Dermis lymphatic vessel endothelial cell (primary cell): ENCODE data around the gene SKP1. TPM values are rescaled to one million over a fixed set of nuclear protein-coding genes. Genes with fewer than 3 reads are reported as not detected.

Experiments used
- total RNA-seq: library from RNA; depleted of rRNA; stranded (reverse); fragments of >200 nt; gene quantifications from 2 replicates; pipeline ENCODE4 v1.2.1, GENCODE V29; 2014

The SKP1 gene
- total RNA-seq, result 166 and 255 TPM in 2 replicates

GRCh38 chr5:134176511-134177368 is at the start of gene SKP1:
Gene SKP1, minus strand, starts transcription at chr5:134176950. Its CDS starts 2,928 bp downstream, at chr5:134174022.

GRCh38 chr5:134225780-134226440 is 49.2 kb upstream of the SKP1 start, which contains the start of gene PPP2CA:
Gene PPP2CA, minus strand, starts transcription at chr5:134226073. Its CDS starts 212 bp downstream, at chr5:134225861.

GRCh38 chr5:134113902-134114875 is 62.6 kb downstream of the SKP1 start, which contains the start of gene TCF7:
Gene TCF7, plus strand, starts transcription at chr5:134114681. Its CDS starts 226 bp downstream, at chr5:134114907.

Other genes starting within 250 kb of the SKP1 start
- 24.9 and 29.6 TPM in 2 replicates for gene C5orf15, start 208.3 kb downstream of the SKP1 start, total RNA-seq
- gene VDAC1, start 172.0 kb downstream of the SKP1 start, total RNA-seq, result 182 and 284 TPM in 2 replicates
- 0.09 and 0.11 TPM in 2 replicates for gene TCF7, start 62.3 kb downstream of the SKP1 start, total RNA-seq
- gene PPP2CA, start 49.1 kb upstream of the SKP1 start, total RNA-seq, result 53.3 and 59.3 TPM in 2 replicates
- gene CDKL3, start 190.2 kb upstream of the SKP1 start, total RNA-seq, result 0.22 and 0.69 TPM in 2 replicates
- 16.6 and 27.0 TPM in 2 replicates for gene UBE2B, start 194.6 kb upstream of the SKP1 start, total RNA-seq
- gene CDKN2AIPNL, start 234.9 kb upstream of the SKP1 start, total RNA-seq, result 41.7 and 43.7 TPM in 2 replicates